ENCODE data around the gene ADGB. TPM values are rescaled to one million over a fixed set of nuclear protein-coding genes. Genes with fewer than 3 reads are reported as not detected.

ADGB gene
- total RNA-seq, 1 donor from 2014 or later, result not detected

DNA sequence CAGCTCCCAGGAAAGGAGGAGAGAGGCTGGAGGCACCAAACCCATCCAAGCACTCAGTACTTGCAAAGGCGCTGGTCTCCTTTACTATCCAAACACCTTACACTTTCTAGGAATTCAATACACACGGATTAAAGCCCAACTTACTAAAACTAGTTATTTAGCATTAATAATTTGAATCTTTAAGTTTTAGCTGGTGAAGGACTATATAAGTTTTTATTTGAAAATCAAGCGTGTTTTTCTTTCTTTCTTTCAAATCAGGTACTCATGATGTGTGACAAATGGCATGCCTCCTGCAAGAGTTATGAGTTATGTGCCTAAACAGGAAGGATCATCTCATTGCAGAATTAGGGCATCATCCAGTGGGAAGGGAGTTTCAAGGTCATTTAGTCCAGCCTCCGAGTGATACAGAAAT, 263.7 kb downstream of the ADGB start:
- DNase-seq (ENCODE audit: extremely low spot score in 2 of 2), result no peak
- Histone ChIP-seq H3K9me3 (no peaks in the 10 kb centered on the region), H3K27ac (no peak overlapping the region), H3K36me3 (no peaks in the 10 kb centered on the region), H3K4me3 (no peak overlapping the region), H3K4me1 (no peaks in the 10 kb centered on the region), H3K27me3 (no peaks in the 10 kb centered on the region)
- TF ChIP-seq POLR2A (IDR thresholded peaks at IDR 0.05), result no peak
- no peak for TF ChIP-seq POLR2AphosphoS5 (IDR thresholded peaks at IDR 0.05; ENCODE audit: insufficient read depth in 1 of 2, low read depth in 1 of 2)
- TF ChIP-seq, protein P1, sequence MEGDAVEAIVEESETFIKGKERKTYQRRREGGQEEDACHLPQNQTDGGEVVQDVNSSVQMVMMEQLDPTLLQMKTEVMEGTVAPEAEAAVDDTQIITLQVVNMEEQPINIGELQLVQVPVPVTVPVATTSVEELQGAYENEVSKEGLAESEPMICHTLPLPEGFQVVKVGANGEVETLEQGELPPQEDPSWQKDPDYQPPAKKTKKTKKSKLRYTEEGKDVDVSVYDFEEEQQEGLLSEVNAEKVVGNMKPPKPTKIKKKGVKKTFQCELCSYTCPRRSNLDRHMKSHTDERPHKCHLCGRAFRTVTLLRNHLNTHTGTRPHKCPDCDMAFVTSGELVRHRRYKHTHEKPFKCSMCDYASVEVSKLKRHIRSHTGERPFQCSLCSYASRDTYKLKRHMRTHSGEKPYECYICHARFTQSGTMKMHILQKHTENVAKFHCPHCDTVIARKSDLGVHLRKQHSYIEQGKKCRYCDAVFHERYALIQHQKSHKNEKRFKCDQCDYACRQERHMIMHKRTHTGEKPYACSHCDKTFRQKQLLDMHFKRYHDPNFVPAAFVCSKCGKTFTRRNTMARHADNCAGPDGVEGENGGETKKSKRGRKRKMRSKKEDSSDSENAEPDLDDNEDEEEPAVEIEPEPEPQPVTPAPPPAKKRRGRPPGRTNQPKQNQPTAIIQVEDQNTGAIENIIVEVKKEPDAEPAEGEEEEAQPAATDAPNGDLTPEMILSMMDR (IDR thresholded peaks at IDR 0.05), result no peak
- intact Hi-C loops (cut with DNase I), result no loop called here

DNA sequence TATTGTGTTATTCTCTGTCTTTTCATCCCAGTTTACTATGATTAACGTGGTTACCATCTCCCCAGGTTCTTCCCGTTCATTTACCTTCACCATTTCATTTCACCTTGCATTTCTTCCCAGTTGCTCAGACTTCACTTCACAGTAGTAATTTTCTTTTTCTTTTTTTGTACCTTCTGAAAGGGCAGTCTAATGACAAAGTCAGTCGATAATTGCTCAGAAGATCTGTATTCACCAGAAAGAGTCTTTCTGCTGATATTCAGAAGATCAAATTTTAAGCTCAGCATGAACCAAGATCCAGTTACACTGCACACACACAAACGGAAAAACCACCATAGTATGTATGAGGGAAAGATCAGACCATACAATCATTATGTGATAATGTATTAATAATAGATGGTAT, 265.5 kb downstream of the ADGB start:
- H3K27me3 ChIP-seq, result no peaks in the 10 kb centered on the region
- TF ChIP-seq, protein P1 (IDR thresholded peaks at IDR 0.05), result no peak
- TF ChIP-seq POLR2A (IDR thresholded peaks at IDR 0.05), result no peak
- TF ChIP-seq POLR2AphosphoS5 (IDR thresholded peaks at IDR 0.05; ENCODE audit: insufficient read depth in 1 of 2, low read depth in 1 of 2), result no peak
- H3K9me3 ChIP-seq, result no peaks in the 10 kb centered on the region
- no peaks in the 10 kb centered on the region for H3K36me3 ChIP-seq
- no peak overlapping the region for H3K4me3 ChIP-seq
- H3K4me1 ChIP-seq, result no peaks in the 10 kb centered on the region
- intact Hi-C loops (cut with DNase I), result no loop called here
- no peak overlapping the region for H3K27ac ChIP-seq
- no peak for DNase-seq (ENCODE audit: extremely low spot score in 2 of 2)

DNA sequence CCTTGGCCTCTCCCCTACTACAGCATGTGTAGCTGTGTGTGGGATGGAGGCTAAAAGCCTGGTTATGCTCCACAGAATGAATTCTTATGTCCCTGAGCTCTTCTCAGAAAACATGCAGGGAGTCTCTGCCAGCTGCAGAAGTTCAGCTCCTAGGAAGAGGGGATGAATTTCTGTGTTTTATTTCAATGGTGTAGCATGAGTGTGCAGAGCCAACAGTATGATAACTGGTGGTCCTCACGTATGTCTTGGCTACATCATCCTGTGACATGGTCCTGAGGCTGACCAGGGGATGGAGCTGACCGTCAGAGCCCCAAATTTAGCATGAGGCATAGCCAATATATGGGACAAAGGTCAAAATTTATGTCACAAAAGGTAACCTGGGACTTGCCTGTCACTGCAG, 266.1 kb downstream of the ADGB start:
- TF ChIP-seq POLR2A (IDR thresholded peaks at IDR 0.05), result no peak
- TF ChIP-seq, protein P1 (IDR thresholded peaks at IDR 0.05), result no peak
- TF ChIP-seq POLR2AphosphoS5 (IDR thresholded peaks at IDR 0.05; ENCODE audit: insufficient read depth in 1 of 2, low read depth in 1 of 2), result no peak
- Histone ChIP-seq H3K4me1 (no peaks in the 10 kb centered on the region), H3K36me3 (no peaks in the 10 kb centered on the region), H3K27me3 (no peaks in the 10 kb centered on the region), H3K27ac (no peak overlapping the region), H3K9me3 (no peaks in the 10 kb centered on the region), H3K4me3 (no peak overlapping the region)
- intact Hi-C loops (cut with DNase I), result no loop called here
- no peak for DNase-seq (ENCODE audit: extremely low spot score in 2 of 2)

Small RNA genes within 50 kb of the gene (small RNA-seq; reads per million reads assigned to genes)
- not detected for gene RNU6-906P

Other genes starting within 250 kb of the ADGB start
- gene RAB32, start 55.1 kb upstream of the ADGB start, total RNA-seq, result 26.8 TPM